GM21367 (cell line): Measurements from ENCODE around the gene TBX10.
"Not testable (repeated sequence)": the region's sequence is repeated elsewhere in the genome, so short reads cannot be mapped to it uniquely, and the experiment has no call there.

Experiments
- ATAC-seq: cut with Tn5 transposase; IDR thresholded peaks from one replicate; pipeline ENCODE4 v1.9.1; 2021; ENCODE audit not compliant: unreplicated experiment

The TBX10 gene

DNA sequence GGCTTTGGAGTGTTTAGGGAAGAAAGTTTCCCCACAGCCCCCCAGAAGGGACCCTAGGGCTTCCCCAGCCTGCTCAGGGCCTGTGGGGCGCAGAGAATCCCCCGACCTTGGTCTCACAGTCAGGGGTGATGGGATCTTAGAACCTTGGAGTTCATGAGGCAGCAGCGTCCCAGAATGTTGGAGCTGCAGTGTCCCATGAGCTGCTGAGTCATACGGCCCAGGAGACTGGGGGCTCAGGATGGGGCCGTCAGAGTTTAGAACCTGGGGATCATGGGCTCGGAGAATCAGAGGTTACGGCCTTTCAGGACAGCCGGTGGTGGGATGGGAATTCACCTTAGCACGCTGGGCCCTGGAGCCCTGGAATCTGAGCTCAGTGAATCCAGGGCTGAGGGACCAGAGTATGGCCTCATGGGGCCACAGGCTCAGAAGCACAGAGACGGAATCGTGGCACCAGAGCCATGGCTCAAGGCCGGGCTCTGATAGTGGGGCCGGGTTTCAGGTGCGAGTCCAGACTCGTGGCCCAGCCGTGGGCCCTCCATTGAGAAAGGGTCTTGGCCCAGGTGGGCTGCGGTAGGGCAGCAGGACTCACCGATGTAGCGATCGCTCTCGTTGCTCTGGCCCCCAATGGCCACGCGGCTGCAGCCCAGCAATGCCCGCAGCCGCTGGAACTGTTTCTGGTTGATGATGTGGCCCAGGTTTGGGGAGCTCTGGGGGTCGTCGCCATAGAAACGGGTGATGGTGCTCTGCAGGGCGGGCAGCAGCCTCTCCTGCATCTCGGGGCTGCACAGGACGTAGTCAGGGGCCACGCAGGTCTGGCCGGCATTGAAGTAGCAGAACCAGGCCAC, 25.4 kb upstream of the TBX10 start:
- ATAC-seq, result no peak

- ATAC-seq, result no peak
Measured at GRCh38 chr11:67664213-67664585, 24.6 kb upstream of the TBX10 start.

- no peak for ATAC-seq
Measured at GRCh38 chr11:67663532-67664212, 24.1 kb upstream of the TBX10 start.

- no peak for ATAC-seq
Measured at GRCh38 chr11:67662835-67663531, 23.4 kb upstream of the TBX10 start.

- no peak for ATAC-seq
Measured at GRCh38 chr11:67662142-67662834, 22.7 kb upstream of the TBX10 start.

DNA sequence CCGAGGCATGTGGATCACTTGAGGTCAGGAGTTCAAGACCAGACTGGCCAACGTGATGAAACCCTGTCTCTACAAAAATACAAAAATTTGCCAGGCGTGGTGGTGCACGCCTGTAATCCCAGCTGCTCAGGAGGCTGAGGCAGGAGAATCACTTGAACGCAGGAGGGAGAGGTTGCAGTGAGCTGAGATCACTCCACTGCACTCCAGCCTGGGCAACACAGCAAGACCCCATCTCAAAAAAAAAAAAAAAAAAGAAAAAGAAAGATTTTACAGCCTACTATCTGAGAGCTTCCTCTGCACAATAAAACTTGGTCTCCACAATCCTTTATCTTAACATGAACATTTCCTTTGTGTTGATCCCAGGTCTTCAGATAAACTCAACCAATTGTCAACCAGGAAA, 21.2 kb upstream of the TBX10 start:
- not testable (repeated sequence) for ATAC-seq

DNA sequence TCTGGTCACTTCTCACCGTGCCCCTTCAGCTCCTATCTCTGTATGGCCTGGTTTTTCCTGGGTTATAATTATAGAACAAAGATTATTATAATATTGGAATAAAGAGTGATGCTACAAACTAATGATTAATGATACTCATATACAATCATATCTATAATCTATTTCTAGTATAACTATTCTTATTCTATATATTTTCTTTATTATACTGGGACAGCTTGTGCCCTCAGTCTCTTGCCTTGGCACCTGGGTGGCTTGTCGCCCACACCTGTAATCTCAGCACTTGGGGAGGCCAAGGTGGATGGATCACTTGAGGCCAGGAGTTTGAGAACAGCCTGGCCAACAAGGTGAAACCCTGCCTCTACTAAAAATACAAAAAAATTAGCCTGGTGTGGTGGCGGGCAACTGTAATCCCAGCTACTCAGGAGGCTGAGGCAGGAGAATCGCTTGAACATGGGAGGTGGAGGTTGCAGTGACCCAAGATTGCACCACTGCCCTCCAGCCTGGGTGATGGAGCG, 20.1 kb upstream of the TBX10 start:
- not testable (repeated sequence) for ATAC-seq

DNA sequence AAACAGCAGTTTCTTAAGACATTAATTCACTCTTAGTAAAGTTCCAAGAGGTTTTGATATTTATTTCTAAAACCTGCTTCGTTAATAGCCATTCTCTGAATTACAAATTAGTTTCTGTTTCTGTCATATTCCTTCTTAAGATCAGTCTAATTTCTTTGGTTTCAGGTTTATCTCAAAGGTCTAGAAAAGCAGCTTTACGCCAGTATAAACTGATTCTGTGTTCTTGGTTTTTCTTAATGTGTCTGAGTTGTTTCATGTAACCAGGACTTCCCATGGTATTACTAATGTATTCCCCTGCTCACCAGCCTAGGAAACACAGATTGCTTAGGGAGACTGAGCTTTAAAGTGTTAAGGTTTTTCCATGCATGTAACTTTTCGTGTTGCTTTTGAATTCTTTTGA, 17.7 kb upstream of the TBX10 start:
- no peak for ATAC-seq

DNA sequence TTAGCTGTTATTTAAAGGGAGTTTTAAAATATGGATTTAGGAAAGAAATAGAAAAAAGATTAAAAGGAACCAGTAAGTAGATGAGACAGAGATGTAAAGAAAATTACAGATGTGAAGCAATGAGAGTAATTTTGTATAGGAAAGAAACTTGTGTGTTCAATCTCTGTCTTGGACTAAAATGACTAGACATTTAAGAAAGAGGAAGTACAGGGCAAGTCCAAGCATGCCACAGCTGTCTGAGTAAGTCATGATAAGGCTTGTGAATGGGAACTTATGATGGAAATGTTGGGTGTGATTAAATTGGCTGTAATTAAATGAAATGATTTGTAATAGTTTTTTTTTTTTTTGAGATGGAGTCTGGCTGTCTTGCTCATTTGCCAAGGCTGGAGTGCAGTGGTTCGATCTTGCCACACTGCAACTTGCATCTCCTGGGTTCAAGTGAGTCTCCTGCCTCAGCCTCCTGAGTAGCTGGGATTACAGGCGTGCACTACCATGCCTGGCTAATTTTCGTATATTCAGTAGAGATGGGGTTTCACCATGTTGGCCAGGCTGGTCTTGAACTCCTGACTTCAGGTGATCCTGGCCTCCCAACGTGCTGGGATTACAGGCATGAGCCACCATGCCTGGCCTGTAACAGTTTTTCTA, 16.8 kb upstream of the TBX10 start:
- ATAC-seq, result no peak

- no peak for ATAC-seq
Measured at GRCh38 chr11:67654225-67654624, 14.7 kb upstream of the TBX10 start.

GRCh38 chr11:67652965-67653845, 13.6 kb upstream of the TBX10 start:
- no peak for ATAC-seq

GRCh38 chr11:67651976-67652781, 12.6 kb upstream of the TBX10 start:
- no peak for ATAC-seq

GRCh38 chr11:67649634-67650510, 10.3 kb upstream of the TBX10 start:
- no peak for ATAC-seq

DNA sequence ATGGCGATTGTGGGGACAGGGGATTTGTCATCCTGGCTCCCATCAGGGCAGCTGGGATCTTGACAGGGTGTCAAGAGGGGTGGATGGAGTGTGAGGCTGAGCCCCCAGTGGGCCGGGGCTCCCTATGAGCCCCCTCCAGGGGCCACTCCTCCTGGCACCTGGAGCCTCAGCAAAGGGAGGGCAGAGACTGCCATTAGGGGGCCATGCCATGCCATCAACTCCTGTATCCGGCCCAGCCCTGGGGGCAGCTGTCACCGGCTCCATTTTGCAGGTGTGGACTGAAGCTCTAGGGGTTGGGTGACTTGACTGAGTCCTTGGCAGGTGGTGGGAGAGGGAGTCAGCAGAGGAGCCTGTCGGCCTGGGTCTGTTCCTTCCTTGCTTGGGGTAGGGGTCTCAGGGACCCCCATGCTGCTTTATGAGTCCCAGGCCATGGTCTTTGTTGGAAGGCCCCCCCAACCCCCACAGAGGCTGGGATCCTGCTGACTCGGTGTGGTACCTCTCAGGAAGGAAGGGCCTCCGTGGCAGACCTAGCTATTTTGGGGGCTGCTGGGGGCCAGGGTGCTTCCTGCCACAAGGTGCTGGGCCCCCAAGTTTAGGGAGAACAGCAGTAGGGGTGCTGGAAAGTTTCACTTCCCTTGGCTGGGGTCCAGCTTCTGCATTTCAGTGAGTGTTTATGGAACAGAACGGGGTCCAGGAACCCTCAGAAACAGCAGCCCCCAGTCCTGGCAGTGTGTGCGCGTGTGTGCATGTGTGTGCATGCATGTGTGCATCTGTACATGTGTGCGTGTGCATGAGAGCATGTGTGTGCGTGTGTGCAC, 9.4 kb upstream of the TBX10 start:
- no peak for ATAC-seq

DNA sequence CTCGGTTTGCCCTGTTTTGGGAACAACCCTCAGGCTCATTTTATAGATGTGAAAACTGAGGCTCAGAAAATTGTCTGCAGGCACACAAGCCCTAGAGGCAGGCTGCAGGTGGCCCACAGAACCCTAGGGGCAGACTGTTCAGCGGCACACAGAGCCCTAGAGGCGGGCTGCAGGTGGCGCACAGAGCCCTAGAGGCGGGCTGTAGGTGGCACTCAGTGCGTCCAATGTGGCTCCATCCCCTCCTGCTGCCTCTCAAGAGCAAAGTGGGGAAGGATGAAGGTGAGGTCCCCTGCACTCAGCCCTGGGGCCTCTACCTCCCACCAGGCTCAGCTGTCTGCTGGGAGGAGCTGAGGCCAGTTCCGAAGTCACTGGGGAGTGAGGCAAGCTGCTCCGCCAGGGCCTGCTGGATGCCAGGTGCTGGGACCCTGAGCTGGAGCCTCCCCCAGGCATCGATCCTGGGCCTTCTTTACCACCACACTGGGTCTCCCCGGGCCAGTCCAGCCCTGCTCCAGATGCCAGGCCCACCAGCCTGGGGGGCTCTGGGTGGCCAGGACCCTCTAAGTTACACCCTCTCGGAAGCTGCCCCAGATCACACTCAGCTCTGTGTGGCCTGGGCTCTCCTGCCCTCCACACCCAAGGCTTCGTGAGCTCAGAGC, 8.7 kb upstream of the TBX10 start:
- ATAC-seq, result no peak

- no peak for ATAC-seq
Measured at GRCh38 chr11:67647471-67647870, 7.9 kb upstream of the TBX10 start.
